Esophagus muscularis mucosa (tissue), 4 donors: ENCODE measurements around the gene DYNLL1.

Experiments used
- CTCF ChIP-seq, 3 experiments: fragments of 200-600 bp in 2 of 3; fragments of 450-650 bp in 1 of 3; sonication (generic) in 2 of 3; IDR thresholded peaks; one replicate each; pipeline ENCODE4 v1.5.1; 2017 to 2019; ENCODE audit warnings: antibody characterized with exemption in 3 of 3, mild to moderate bottlenecking in 2 of 3, moderate library complexity in 1 of 3
- EP300 ChIP-seq: sonication (generic); formaldehyde crosslinking; IDR thresholded peaks from one replicate; pipeline ENCODE4 v1.6.1; 2017; ENCODE audit warnings: antibody characterized with exemption
- POLR2A ChIP-seq: fragments of 450-650 bp; IDR thresholded peaks from one replicate; pipeline ENCODE4 v1.6.1; 2017; ENCODE audit warnings: antibody characterized with exemption, moderate library complexity, mild to moderate bottlenecking, low read depth

GRCh38 chr12:120468325-120468820, 27.5 kb upstream of the DYNLL1 start:
- TF ChIP-seq POLR2A (no peak), EP300 (no peak), CTCF (IDR thresholded peaks at IDR 0.05) (no peak)
